Testis (tissue), 3 donors: ENCODE results near the gene CTIF. TPM values are rescaled to one million over a fixed set of nuclear protein-coding genes. Genes with fewer than 3 reads are reported as not detected.

Experiments
- DNase-seq: peaks from one replicate; pipeline ENCODE4 v3.0.0-alpha.2; 2019
- H3K27ac ChIP-seq, 2 donors: fragments of 200-600 bp; sonication (generic); one replicate each; pipeline ENCODE4 v1.5.1; 2019
- H3K27me3 ChIP-seq: fragments of 200-600 bp; sonication (generic); one replicate; pipeline ENCODE4 v1.5.1; 2019
- H3K36me3 ChIP-seq: fragments of 200-600 bp; sonication (generic); one replicate; pipeline ENCODE4 v1.5.1; 2017; ENCODE audit warnings: low read depth; ENCODE audit errors: missing control alignments
- H3K4me1 ChIP-seq: fragments of 200-600 bp; sonication (generic); one replicate; pipeline ENCODE4 v1.5.1; 2019
- H3K4me3 ChIP-seq, 2 donors: fragments of 200-600 bp; sonication (generic); one replicate each; pipeline ENCODE4 v1.5.1; 2017 to 2019
- H3K9me3 ChIP-seq: fragments of 200-600 bp; sonication (generic); one replicate; pipeline ENCODE4 v1.5.1; 2017
- POLR2A ChIP-seq: fragments of 450-650 bp; IDR thresholded peaks from one replicate; pipeline ENCODE4 v1.6.1; 2017; ENCODE audit warnings: antibody characterized with exemption, mild to moderate bottlenecking, moderate library complexity
- WGBS, 2 donors: methylation state at CpG; one replicate each; pipeline ENCODE4 v1.1.5; 2018; 5-methylcytosine and 5-hydroxymethylcytosine counted together
- intact Hi-C: fragments of 100-400 bp; cut with DNase I; formaldehyde crosslinking; loops from one replicate; pipeline ENCODE4 v1.15.1; 2023; ENCODE audit warnings: low total_unique reads
- polyA plus RNA-seq: library from polyadenylated mRNA; stranded (reverse); fragments of 350-450 nt; fragmentation: Illumina TruSeq; extraction: RNeasy Lipid Tissue Mini Kit (QIAGEN cat#74804); gene quantifications from one replicate; pipeline ENCODE4 v1.2.3, GENCODE V29; 2014; ENCODE audit warnings: low read depth, low replicate concordance; ENCODE audit not compliant: insufficient read depth
- total RNA-seq, 2 donors: library from RNA; depleted of rRNA; stranded (reverse); fragments of >200 nt; gene quantifications; one replicate each; pipeline ENCODE4 v1.2.3, GENCODE V29; 2016
- TF ChIP-seq, protein P1 (sequence below), 3 experiments: fragments of 450-650 bp in 2 of 3; fragments of 200-600 bp in 1 of 3; sonication (generic) in 1 of 3; IDR thresholded peaks; one replicate each; pipeline ENCODE4 v1.5.1; 2016 to 2019; ENCODE audit warnings: antibody characterized with exemption in 3 of 3, mild to moderate bottlenecking in 2 of 3, moderate library complexity in 1 of 3

Gene CTIF
- total and polyA plus RNA-seq, 3 donors from 2014 or later: 33.8 to 41.5 (median 35.6) TPM

DNA sequence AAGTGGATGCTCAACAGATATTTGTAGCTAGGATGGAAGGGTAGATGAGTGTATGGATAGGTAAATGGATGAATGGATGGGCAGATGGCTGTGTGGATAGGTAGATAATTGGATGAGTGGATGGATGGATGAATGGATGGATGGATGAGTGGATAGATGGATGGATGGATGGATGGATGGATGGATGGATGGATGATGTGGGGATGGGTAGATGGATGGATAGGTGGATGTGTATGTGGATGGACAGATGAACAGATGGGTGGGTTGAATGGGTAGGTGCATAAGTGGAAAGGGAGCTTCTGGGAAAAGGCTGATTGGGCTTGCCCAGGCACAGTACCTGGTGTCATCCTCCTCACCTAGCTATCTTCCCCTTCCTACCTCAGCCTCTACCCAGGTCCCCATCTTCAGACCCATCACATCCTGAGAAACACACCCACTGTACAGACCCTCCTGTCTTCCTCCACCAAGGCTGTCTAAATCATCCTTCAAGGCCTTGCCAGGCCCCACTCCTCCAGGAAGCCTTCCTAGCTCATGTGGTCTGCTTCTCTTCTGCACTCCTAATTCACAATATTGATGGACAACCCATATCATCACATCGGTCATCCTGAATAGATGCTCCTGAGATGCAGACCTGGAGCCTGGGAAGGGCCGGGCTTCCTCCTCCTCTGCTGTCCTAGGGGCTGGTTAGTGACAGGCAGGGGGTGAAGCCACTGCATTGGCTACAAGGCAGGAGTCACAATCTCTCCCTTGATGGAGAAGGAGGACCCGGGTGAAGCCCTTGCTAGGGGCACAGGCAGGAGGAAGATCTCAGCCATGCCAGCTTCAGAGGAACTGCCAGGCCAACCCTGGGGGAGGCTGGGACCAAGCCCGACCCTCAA, 362.6 kb downstream of the CTIF start:
- H3K36me3 ChIP-seq: no peaks in the 10 kb centered on the region
- TF ChIP-seq, protein P1, sequence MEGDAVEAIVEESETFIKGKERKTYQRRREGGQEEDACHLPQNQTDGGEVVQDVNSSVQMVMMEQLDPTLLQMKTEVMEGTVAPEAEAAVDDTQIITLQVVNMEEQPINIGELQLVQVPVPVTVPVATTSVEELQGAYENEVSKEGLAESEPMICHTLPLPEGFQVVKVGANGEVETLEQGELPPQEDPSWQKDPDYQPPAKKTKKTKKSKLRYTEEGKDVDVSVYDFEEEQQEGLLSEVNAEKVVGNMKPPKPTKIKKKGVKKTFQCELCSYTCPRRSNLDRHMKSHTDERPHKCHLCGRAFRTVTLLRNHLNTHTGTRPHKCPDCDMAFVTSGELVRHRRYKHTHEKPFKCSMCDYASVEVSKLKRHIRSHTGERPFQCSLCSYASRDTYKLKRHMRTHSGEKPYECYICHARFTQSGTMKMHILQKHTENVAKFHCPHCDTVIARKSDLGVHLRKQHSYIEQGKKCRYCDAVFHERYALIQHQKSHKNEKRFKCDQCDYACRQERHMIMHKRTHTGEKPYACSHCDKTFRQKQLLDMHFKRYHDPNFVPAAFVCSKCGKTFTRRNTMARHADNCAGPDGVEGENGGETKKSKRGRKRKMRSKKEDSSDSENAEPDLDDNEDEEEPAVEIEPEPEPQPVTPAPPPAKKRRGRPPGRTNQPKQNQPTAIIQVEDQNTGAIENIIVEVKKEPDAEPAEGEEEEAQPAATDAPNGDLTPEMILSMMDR (IDR thresholded peaks at IDR 0.05): no peak
- TF ChIP-seq POLR2A: no peak
- intact Hi-C loops: no loop called here
- no peak for DNase-seq
- WGBS, 2 donors: 61% methylated on average over 3 to 4 of the region's 4 CpGs
- peaks cover 14% of the 10 kb centered on the region for H3K4me1 ChIP-seq
- peak overlapping the region; percentile 44 to 66 for H3K27ac ChIP-seq
- H3K4me3 ChIP-seq: no peak overlapping the region
- H3K27me3 ChIP-seq: no peaks in the 10 kb centered on the region
- H3K9me3 ChIP-seq: no peaks in the 10 kb centered on the region

DNA sequence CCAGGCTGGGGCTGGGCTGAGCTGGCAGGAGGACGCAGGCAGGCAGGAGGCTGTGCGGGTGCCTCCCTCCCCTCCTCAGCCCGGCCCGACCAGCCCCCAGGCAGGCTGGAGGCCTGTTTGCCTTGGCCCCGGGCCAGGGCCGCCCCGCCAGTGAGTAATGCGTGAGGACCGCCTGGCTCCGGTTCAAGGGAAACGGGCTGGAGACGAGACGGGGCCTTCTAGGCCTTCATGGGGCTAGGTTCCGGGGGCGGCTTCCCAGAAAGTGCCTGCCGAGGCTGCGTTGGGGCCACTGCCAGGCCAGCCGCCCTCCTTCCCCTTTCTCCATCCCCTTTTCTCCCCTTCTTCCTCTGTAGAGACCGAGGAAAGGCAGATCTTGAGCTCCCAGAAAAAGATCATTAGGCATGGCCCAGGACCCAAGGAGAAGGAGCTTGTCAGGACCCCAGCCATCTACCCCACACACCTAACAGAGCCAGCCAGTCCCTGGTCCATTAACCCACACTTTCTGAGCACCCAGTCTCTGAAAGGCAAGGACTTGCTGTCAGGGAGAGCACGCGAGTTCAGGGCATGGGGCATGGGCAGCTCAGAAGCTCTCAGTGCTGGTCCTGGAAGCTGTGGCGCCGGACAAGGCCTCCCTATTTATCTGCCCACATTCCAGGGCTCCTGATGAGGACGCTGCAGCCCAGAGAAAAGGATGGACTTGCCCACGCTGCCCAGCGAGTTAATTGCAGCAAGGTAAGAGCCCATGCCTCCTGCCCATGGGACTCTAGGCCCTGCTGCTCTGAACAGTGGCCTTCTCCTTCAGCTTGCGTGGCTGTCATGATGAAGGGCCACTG, 363.4 kb downstream of the CTIF start:
- H3K27me3 ChIP-seq: no peaks in the 10 kb centered on the region
- WGBS, 2 donors: 42 to 56% methylated on average over 16 to 27 of the region's 27 CpGs
- DNase-seq: peak; percentile 79
- H3K36me3 ChIP-seq: no peaks in the 10 kb centered on the region
- H3K4me1 ChIP-seq: peaks cover 14% of the 10 kb centered on the region
- H3K4me3 ChIP-seq: no peak overlapping the region
- no peaks in the 10 kb centered on the region for H3K9me3 ChIP-seq
- no peak for TF ChIP-seq POLR2A
- TF ChIP-seq, protein P1 (IDR thresholded peaks at IDR 0.05): no peak
- peak overlapping the region; percentile 44 to 66 for H3K27ac ChIP-seq
- intact Hi-C loops: no loop called here

DNA sequence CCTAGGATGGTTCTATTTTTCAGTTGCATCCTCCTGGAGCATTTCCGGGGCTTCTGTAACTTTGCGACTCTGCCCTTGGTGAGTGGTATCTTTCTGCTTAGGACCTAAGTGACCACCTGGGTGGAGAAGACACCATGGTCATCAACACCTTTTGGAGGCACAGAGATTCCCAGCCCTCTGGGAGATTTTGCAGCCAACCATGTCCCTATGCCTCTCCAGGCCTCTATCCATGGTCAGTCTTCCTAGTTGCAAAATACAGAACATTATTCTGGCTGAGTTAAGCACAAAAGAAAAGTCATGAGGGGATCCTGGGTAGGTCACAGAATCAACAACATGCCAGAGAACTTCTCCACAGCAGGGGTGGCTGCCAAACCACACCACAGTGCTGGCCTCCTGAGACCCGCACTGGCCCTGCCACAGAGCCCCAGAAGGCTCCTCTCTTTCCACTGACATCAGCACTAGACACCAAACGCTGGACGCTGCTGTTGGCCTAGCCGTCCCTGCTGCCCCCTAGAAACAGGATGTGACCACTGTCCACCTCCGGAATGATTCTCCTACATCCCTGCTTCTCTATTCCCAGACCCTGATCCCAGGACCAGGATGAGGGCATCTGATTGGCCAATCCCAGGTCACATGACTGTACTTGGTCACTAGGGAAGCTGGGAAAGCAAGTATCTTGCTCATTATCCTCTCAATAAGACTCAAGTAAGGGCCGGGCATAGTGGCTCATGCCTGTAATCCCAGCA, 364.2 kb downstream of the CTIF start:
- 81 to 87% methylated on average over 3 to 8 of the region's 8 CpGs for WGBS, 2 donors
- Histone ChIP-seq H3K4me1 (peaks cover 14% of the 10 kb centered on the region), H3K36me3 (no peaks in the 10 kb centered on the region), H3K27me3 (no peaks in the 10 kb centered on the region), H3K9me3 (no peaks in the 10 kb centered on the region), H3K27ac (peak overlapping the region in 1 of 2 donors; percentile 66), H3K4me3 (no peak overlapping the region)
- intact Hi-C loops: no loop called here
- TF ChIP-seq POLR2A: no peak
- TF ChIP-seq, protein P1 (IDR thresholded peaks at IDR 0.05): no peak
- DNase-seq: peak; percentile 37

DNA sequence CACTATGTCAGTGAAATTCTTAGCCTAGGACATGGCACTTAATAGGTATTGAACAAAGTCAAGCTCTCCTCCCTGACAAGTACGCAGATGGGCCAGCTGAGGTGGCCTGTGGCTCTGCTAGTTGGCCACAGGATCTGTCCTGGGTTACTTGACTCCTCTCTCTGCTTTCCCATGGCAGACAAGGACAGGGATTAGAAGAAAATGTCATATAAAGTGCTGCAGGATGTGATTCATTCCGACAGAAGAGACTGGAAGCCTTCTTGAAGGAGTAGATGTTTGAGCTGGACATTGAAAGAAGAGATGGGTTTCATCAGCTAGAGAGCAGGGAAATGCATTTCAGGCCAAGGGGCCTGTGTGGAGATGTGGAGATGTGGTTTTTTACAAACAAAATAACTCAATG, 365.3 kb downstream of the CTIF start:
- no peak for TF ChIP-seq POLR2A
- TF ChIP-seq, protein P1 (IDR thresholded peaks at IDR 0.05): no peak
- Histone ChIP-seq H3K4me1 (peaks cover 14% of the 10 kb centered on the region), H3K27me3 (no peaks in the 10 kb centered on the region), H3K9me3 (no peaks in the 10 kb centered on the region), H3K4me3 (no peak overlapping the region), H3K36me3 (no peaks in the 10 kb centered on the region), H3K27ac (no peak overlapping the region)
- WGBS, 2 donors: 92 to 95% methylated on average over 2 of the region's 2 CpGs
- intact Hi-C loops: no loop called here
- DNase-seq: no peak
